ENCODE results near the gene KDM3B.

The KDM3B gene

DNA sequence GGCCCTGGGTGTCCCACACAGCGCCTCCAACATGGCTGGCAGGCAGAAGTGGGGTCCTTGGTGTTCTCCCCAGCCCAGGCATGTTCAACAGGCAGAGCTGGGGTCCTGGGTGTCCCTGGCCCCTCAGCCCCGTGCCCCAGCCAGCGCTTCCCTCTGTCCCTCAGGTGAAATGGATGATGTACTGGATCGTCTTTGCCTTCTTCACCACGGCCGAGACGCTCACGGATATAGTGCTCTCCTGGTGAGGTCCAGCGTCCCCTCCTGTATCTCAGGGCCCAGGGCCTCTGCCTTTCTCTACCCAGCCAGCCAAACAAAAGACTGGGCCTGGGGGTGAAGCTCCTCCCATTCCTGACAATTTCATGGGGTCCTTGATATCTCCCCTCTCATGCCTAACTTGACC is 88.7 kb downstream of the KDM3B start:
- FAIRE-seq (no peak), DNase-seq (ENCODE audit: insufficient read length, low spot score) (no peak)
- no peak for TF ChIP-seq POLR2A (IDR thresholded peaks at IDR 0.05; ENCODE audit: low read depth, low read length)

DNA sequence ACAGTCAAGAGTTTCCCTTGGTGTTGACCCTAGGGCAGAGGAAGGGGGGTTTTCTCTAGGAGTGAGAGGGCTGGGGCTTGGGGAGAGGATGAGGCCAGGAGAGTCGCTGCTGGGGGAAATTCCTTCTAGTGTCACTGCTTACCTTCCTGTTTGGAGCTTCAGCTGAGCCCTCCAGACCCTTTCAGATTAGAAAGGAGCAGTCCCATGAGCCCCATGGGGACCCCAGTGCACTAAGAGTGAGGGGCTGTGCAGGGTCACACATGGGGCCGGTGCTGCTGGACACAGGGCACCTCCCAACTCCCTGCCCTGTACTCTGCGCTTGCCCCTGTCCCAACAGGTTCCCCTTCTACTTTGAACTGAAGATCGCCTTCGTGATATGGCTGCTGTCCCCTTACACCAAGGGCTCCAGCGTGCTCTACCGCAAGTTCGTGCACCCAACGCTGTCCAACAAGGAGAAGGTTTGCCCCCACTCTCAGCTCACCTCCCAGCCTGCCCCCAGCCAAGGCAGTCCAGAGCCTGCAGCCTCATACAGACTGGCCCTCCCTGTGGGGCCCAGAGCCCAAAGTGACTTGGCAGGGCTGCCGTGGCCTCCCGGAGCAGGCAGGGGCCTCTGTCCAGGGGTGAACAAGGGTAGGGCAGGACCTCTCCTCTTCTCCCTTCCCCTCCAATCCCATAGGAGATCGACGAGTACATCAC is 91.7 kb downstream of the KDM3B start:
- DNase-seq (ENCODE audit: insufficient read length, low spot score) (no peak), FAIRE-seq (no peak)
- no peak for TF ChIP-seq POLR2A (IDR thresholded peaks at IDR 0.05; ENCODE audit: low read depth, low read length)

- FAIRE-seq (no peak), DNase-seq (ENCODE audit: insufficient read length, low spot score) (no peak)
- TF ChIP-seq POLR2A (IDR thresholded peaks at IDR 0.05; ENCODE audit: low read depth, low read length) = no peak
Observed at GRCh38 chr5:138444774-138445546, 92.5 kb downstream of the KDM3B start.

- FAIRE-seq = no peak
- no peak for DNase-seq (ENCODE audit: insufficient read length, low spot score)
Observed at GRCh38 chr5:138445547-138446271, 93.2 kb downstream of the KDM3B start.

GRCh38 chr5:138448070-138448469 is 95.6 kb downstream of the KDM3B start:
- no peak for FAIRE-seq
- DNase-seq (ENCODE audit: insufficient read length, low spot score) = no peak
- no peak for TF ChIP-seq POLR2A (IDR thresholded peaks at IDR 0.05; ENCODE audit: low read depth, low read length)

More at GRCh38 chr5:138445547-138446271, 93.2 kb downstream of the KDM3B start:
- no peak for TF ChIP-seq POLR2A (IDR thresholded peaks at IDR 0.05; ENCODE audit: low read depth, low read length)

DNA sequence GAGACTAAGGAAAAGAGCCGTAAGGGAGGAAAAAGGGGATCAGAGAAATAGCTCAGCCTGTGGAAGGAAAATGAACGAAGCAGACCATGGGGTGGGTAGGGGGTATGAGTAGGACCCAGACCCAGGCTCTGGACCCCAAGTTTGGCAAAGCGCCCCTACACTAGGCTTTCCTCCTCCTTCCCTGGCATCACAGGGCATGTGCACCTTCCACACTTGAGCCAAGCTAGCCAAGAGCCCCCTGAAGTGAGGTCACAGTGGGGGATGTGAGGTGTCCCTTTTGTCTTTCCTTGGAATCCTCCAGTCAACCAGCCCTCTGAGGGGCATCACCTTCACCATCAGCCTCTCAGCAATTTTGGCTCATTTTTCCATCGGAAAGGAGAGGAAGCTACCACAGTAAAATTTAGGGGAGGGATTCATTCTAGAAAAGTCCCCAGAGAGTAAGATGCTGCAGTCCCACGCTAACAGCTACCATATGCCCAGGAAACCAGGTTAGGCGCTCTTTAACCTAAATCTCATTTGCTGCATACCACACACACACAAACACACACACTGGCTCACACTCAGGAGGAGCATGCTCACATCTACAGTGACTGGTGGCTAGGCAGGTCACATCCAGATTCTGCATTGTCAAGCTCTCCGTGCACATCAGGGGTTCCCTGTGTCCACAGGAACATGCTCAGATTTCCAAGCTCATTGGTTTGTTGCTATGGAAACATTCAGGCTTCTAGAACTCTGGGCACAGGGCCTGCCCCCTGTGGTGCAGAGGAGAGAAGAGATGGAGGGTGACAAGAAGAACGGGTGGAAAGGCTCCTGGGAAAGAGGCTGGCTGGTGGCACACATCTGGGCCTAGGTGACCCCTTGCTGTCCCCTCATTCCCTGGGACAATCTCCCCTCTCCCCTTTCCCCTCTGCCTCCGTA is 96.3 kb downstream of the KDM3B start:
- TF ChIP-seq POLR2A (IDR thresholded peaks at IDR 0.05; ENCODE audit: low read depth, low read length) = no peak
- FAIRE-seq (no peak), DNase-seq (ENCODE audit: insufficient read length, low spot score) (peak; percentile 68)

GRCh38 chr5:138449501-138450239 is 97.2 kb downstream of the KDM3B start:
- no peak for TF ChIP-seq POLR2A (IDR thresholded peaks at IDR 0.05; ENCODE audit: low read depth, low read length)
- FAIRE-seq (no peak), DNase-seq (ENCODE audit: insufficient read length, low spot score) (peak; percentile 92)

DNA sequence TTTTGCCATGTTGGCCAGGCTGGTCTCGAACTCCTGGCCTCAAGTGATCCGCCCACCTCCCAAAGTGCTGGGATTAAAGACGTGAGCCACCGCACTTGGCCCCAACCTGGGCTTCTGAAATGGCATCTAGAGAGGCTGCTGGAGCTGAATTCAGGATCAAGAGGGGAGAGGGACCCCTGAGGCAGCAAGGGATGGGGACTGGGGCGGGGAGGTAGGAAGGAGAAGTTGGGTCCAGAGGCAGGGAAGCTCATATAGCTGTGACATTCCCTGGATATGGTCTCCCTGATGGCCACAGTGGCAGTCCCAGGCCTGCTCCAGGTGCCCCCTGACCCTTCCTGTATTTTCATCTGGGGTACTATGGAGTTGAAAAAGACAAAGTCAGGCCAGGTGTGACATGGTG is 98.5 kb downstream of the KDM3B start:
- FAIRE-seq = no peak
- no peak for TF ChIP-seq POLR2A (IDR thresholded peaks at IDR 0.05; ENCODE audit: low read depth, low read length)

DNA sequence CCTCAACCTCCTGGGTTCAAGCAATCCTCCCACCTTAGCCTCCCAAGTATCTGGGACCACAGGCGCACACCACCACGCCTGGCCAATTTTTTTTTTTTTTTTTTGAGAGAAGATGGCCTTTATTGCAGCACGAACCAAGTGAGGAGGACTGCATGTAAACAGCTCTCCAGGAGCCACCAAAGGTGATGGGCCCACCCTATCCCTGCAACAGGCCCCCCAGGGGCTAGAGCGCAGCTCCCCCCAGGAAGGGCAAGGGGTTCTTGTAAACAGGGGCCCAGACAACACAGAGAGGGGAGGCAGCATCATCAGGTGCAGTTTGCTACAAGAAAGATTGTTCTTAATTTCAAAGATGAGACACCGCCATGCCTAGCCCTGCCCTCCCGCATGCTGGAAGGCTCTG is 100.2 kb downstream of the KDM3B start:
- FAIRE-seq (no peak), DNase-seq (ENCODE audit: insufficient read length, low spot score) (no peak)
- TF ChIP-seq POLR2A (IDR thresholded peaks at IDR 0.05; ENCODE audit: low read depth, low read length) = no peak

More for the DNA sequence above, 98.5 kb downstream of the KDM3B start:
- DNase-seq (ENCODE audit: insufficient read length, low spot score) = no peak

DNA sequence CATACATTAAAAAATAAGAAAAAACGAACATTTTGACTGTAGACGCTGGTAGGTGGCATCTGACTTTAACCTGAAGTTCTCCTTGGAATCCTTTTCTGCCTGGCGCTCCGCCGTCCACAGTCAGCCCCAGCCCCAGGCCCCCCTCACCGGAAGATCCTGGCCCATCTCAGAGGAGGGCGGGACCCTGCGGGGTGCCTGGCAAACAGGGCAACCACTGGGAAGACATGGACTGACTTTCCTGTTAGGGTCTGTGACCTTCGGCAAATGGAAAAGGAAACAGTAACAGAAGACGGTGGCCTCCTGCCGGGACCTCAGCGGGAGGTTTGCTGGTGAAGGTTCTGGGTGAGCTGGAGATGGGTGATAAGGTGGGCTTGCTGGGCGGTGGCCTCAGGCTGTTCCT is 101.1 kb downstream of the KDM3B start:
- DNase-seq (ENCODE audit: insufficient read length, low spot score) = no peak
- TF ChIP-seq POLR2A (IDR thresholded peaks at IDR 0.05; ENCODE audit: low read depth, low read length) = no peak
- FAIRE-seq = no peak

- no peak for FAIRE-seq
- no peak for DNase-seq (ENCODE audit: insufficient read length, low spot score)
- no peak for TF ChIP-seq POLR2A (IDR thresholded peaks at IDR 0.05; ENCODE audit: low read depth, low read length)
Observed at GRCh38 chr5:138454121-138454520, 101.6 kb downstream of the KDM3B start.

DNA sequence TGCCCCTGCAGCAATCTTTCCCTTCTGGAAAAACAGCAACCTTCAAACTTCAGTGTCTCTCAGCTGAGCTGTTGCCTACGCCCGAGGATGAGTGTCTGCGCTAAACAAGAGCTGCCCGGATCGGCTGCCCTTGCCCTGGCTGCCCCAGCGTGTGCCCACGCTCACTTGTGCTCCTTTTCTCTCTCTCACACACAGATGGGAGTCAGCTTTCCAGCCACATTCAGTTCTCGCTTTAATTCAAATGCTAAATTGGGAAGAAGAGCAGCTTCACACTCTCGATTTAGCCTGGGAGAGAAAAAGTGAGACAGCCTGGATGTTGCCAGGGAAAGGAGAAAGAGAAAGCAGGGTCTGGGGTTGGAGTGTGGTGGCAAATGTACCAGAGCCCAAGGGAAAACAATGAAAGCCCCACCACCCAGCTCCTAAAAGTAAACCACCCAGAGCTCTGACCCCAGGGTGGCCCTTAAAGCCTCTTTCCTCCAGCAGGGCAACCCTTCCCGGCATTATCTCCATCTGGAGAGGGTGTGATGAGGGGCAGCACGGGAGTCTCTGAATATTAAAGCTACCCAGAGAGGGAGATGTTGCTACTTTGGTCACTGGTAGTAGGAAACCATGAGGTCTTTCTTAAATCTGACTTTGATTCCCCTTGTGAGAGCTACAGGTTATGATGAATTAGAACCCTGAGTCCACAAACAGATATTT is 102.9 kb downstream of the KDM3B start:
- DNase-seq (ENCODE audit: insufficient read length, low spot score) = no peak
- TF ChIP-seq POLR2A (IDR thresholded peaks at IDR 0.05; ENCODE audit: low read depth, low read length) = no peak
- FAIRE-seq = no peak
